ENCODE measurements around the gene HIVEP3.
A peak's percentile ranks its signal among the peaks of the same experiment; 100 is the strongest.

Gene HIVEP3

GRCh38 chr1:41496080-41497055 is 422.4 kb downstream of the HIVEP3 start (continued):
- TF ChIP-seq ZNF416 (tag by site-specific recombination; IDR thresholded peaks at IDR 0.05) (no peak), MZF1 (tag by site-specific recombination; IDR thresholded peaks at IDR 0.05; ENCODE audit: borderline replicate concordance) (no peak), ZBTB10 (tag by site-specific recombination; IDR thresholded peaks at IDR 0.05) (peak; percentile 68), KLF16 (tag by site-specific recombination; IDR thresholded peaks at IDR 0.05) (0 out of 2 replicates have a peak, but pooled peaks have one; percentile 43), IKZF3 (tag by site-specific recombination; IDR thresholded peaks at IDR 0.05) (peak; percentile 93), ZNF544 (tag by site-specific recombination; IDR thresholded peaks at IDR 0.05) (no peak), ZNF585B (tag by site-specific recombination; IDR thresholded peaks at IDR 0.05) (no peak), ZNF768 (tag by site-specific recombination; IDR thresholded peaks at IDR 0.05) (no peak), ZFP3 (tag by site-specific recombination; IDR thresholded peaks at IDR 0.05; ENCODE audit: low read depth) (no peak), ZNF558 (tag by site-specific recombination; IDR thresholded peaks at IDR 0.05) (no peak), ZNF433 (tag by site-specific recombination; IDR thresholded peaks at IDR 0.05; ENCODE audit: low read depth) (no peak), SCRT2 (tag by site-specific recombination; IDR thresholded peaks at IDR 0.05) (no peak), ZNF529 (tag by site-specific recombination; IDR thresholded peaks at IDR 0.05; ENCODE audit: insufficient replicate concordance) (no peak), ZNF654 (tag by site-specific recombination; IDR thresholded peaks at IDR 0.05; ENCODE audit: low read depth) (no peak), ZNF692 (tag by site-specific recombination; IDR thresholded peaks at IDR 0.05) (peak; percentile 86), ZNF202 (tag by site-specific recombination; IDR thresholded peaks at IDR 0.05; ENCODE audit: borderline replicate concordance) (no peak), ZNF521 (tag by site-specific recombination; IDR thresholded peaks at IDR 0.05) (no peak), GLI2 (tag by site-specific recombination; IDR thresholded peaks at IDR 0.05; ENCODE audit: borderline replicate concordance, low read depth) (no peak; the same call in 1 of the 2 replicates), ZNF600 (tag by site-specific recombination; IDR thresholded peaks at IDR 0.05) (peak; percentile 90), BCL11A (tag by site-specific recombination; IDR thresholded peaks at IDR 0.05; ENCODE audit: low read depth) (peak; percentile 44; the same call in 1 of the 2 replicates), KLF17 (tag by site-specific recombination; IDR thresholded peaks at IDR 0.05) (peak; percentile 96), ZNF830 (tag by site-specific recombination; IDR thresholded peaks at IDR 0.05; ENCODE audit: low read depth) (no peak), SCRT1 (tag by site-specific recombination; IDR thresholded peaks at IDR 0.05; ENCODE audit: borderline replicate concordance) (no peak), ATF2 (tag by site-specific recombination; IDR thresholded peaks at IDR 0.05; ENCODE audit: low read depth) (no peak), ZNF449 (tag by site-specific recombination; IDR thresholded peaks at IDR 0.05) (peak; percentile 37; the same call in 1 of the 2 replicates), PRDM4 (tag by site-specific recombination; IDR thresholded peaks at IDR 0.05) (no peak), ZNF423 (tag by site-specific recombination; IDR thresholded peaks at IDR 0.05) (peak; percentile 84), ZNF623 (tag by site-specific recombination; IDR thresholded peaks at IDR 0.05) (no peak)

Data from HEK293 (cell line).